ENCODE data around the gene SLC34A3.
"Not testable (repeated sequence)": the region's sequence is repeated elsewhere in the genome, so short reads cannot be mapped to it uniquely, and the experiment has no call there.

SLC34A3 gene

GRCh38 chr9:137231372-137232039 is 805 bp downstream of the SLC34A3 start:
- DNase-seq = no peak

DNA sequence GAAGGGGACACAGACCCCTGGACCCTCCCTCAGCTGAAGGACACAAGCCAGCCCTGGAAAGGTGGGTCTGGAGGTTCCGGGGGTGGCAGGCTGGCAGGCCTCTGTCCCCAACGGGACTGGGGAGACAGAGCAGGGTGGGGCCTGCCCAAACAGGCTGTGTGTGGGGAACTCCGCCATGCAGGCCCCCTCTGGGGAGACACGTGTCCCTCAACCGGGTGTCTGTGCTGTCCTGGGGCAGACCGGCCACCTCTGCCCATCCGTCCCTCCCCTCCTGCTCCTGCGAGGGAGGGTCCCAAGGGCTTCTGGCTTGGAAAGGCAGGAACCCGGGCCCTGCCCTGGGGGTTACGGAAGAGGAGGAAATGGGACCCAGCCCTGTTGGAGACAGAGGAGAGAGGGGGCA is 1.4 kb downstream of the SLC34A3 start:
- no peak for DNase-seq

- no peak for DNase-seq
These were observed 1.8 kb downstream of the SLC34A3 start for GRCh38 chr9:137232510-137232909.

GRCh38 chr9:137233143-137233980 is 2.7 kb downstream of the SLC34A3 start:
- DNase-seq = no peak

GRCh38 chr9:137234055-137234697 is 3.5 kb downstream of the SLC34A3 start:
- no peak for DNase-seq

DNA sequence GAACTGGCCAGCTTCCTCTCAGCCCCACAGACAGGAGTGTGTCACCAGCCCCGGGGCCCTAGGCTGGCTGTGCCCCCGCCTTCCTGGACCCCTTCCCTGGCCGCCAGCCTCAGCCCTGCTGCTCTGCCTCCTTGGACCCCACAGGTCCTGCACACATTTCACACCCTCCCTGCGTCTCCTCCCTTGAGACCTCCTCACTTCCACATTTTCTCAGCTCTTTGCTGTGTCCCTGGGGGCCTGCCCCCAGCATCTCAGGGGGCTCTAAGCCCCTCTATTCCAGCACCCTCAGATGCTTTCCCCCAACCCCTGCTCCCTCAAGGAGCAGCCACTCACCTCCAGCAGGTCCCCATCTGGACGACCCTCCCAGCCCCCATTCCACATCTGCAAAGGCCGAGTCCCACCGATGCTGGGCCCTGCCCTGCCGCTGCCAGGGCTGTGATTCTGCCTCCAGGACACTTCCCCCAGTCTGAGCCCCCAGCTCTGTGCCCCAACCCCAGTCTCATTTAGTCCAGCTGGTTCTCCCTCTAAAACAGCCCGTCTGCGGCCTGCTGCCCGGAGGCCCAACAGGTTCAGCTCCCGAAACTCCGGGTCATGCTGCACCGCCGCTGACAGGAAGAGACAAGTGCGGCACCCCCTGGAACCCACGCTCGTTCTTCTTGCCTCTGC is 4.2 kb downstream of the SLC34A3 start:
- no peak for DNase-seq

GRCh38 chr9:137235424-137236237 is 4.9 kb downstream of the SLC34A3 start:
- DNase-seq = no peak

- no peak for DNase-seq
These were observed 5.7 kb downstream of the SLC34A3 start for GRCh38 chr9:137236238-137236935.

DNA sequence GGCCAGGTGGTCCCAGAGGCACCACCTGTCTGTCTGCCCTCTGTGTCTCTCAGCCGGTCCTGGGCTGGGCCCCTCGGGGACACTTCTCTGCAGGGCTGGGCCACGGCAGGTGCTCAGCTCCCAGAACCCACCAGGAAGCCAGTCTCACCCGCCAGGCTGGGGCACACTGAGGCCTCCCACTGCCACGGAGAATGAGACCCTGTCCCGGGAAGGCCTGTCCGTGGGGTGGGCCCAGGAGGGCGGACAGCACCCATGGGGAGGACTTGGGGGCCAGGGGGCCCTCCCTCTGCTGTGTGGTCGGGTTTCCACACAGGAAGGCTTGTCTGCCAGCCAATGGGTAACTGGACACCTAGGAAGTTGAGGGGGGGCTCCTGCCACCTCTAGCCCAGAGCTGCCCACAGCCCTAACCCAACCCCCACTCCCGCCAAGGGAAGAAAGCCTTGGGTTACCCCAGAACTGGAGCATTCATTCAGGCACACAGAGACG is 6.3 kb downstream of the SLC34A3 start:
- no peak for DNase-seq

DNA sequence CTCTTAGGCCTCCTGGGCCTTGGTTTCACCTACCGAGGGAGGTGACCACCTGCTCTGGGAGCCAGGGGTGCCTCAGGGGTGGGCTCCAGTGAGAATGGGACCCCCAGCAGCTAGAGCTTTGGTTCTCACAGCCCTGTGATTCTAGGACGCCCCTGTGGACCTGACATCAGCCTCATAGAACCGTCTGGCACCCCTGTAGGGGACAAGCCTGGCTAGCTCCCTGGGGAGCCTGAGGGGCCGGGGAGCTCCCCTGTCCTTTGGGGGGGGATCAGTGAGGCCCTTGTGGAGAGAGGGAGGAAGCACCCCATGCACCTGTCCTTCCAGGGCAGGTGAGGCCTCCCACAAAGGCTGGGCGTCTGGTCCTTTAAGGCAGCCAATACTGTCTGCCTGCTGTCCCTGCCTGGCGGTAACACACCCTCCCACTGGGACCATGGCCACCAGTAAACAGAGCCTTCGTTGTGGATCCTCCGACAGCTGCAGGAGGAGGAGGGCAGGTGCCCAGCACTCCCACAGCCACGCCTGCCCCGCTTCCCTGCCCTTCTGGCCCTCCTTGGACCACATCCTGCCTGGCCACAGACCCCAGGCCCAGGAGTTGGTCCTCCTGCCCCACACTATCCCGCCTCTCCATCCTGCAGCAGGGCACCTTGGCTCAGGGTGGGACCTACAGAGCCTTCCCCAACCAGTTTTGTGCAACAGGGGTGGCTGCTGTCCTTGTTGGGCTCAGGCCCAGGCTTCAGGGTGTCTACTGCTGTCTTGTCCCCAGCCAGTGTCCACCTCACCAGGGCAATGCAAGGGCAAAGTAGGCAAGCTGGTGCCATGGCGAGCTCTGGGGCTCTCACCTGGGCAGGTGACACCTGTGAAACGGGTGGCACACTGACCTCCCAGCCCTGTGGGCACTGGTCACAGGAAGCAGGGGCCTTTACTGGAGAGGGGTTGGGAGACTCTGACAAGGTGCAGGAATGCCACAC is 7.3 kb downstream of the SLC34A3 start:
- DNase-seq = no peak

DNA sequence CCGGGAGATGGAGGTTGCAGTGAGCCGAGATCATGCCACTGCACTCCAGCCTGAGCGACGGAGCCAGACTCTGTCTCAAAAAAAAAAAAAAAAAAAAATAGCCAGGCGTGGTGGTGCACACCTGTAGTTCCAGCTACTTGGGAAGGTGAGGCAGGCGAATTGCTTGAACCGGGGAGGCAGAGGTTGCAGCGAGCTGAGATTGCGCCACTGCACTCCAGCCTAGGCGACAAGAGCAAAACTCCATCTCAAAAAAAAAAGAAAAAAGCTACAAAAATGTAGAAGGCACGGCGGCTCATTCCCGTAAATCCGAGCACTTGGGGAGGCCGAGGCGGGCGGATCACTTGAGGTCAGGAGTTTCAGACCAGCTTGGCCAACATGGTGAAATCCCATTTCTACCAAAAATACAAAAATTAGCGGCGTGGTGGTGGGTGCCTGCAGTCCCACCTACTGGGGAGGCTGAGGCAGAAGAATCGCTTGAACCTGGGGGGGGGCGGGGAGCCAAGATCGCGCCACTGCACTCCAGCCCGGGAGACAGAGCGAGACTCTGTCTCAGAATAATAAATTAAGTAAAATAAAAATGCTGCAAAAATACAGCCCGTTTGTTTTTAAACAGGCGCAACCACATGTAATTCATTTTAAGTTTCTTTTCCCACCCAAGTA is 9.0 kb downstream of the SLC34A3 start:
- DNase-seq = not testable (repeated sequence)

- no peak for DNase-seq
These were observed 9.7 kb downstream of the SLC34A3 start for GRCh38 chr9:137240318-137240840.

GRCh38 chr9:137240841-137241489 is 10.3 kb downstream of the SLC34A3 start, which contains the start of gene TUBB4B:
TSS of gene TUBB4B (plus strand) at chr9:137241287. CDS start at chr9:137241361, 74 bp downstream.
- DNase-seq = peak; percentile 98

DNA sequence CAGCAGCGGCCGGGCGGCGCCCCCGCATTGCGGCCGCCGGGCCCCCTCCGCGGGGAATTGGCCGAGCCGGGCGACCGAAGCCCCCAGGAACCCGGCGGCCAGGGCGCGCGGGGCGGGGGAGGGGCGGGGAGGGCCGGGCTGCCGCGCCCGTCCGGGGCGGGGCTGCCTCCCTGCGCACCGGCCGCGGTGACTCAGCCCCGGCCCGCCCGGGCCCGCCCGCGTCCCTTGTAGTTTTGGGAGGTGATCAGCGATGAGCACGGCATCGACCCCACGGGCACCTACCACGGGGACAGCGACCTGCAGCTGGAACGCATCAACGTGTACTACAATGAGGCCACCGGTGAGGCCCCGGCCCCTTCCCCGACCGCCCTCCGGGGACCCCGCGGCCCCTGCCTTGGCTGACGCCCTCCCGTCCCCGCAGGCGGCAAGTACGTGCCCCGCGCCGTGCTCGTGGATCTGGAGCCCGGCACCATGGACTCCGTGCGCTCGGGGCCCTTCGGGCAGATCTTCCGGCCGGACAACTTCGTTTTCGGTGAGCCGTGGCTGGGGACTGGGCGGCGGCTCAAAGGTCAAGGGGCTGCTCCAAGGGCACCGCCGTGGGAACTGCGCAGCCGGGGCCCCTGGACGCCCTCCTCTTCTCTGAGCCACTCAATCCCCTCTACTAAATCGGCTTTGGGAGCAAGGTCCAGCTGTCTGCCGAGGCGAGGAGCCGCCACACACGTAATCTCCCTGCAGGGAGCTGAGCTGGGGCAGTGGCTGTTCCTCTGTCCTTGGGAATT is 11.0 kb downstream of the SLC34A3 start:
- DNase-seq = no peak

DNA sequence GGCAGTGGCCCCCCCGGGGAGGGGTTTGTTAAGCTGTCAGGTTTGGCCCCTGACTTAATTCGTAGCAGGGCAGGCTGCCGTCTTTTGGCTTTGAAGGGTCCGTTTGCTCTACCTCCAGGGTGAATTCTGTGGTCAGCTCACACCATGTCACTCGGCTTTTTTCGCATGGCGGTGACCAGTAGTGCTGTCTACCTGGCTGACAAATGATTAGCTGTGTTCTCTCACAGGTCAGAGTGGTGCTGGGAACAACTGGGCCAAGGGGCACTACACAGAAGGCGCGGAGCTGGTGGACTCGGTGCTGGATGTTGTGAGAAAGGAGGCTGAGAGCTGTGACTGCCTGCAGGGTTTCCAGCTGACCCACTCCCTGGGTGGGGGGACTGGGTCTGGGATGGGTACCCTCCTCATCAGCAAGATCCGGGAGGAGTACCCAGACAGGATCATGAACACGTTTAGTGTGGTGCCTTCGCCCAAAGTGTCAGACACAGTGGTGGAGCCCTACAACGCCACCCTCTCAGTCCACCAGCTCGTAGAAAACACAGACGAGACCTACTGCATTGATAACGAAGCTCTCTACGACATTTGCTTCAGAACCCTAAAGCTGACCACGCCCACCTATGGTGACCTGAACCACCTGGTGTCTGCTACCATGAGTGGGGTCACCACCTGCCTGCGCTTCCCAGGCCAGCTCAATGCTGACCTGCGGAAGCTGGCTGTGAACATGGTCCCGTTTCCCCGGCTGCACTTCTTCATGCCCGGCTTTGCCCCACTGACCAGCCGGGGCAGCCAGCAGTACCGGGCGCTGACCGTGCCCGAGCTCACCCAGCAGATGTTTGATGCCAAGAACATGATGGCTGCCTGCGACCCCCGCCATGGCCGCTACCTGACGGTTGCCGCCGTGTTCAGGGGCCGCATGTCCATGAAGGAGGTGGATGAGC is 11.8 kb downstream of the SLC34A3 start:
- DNase-seq = no peak

DNA sequence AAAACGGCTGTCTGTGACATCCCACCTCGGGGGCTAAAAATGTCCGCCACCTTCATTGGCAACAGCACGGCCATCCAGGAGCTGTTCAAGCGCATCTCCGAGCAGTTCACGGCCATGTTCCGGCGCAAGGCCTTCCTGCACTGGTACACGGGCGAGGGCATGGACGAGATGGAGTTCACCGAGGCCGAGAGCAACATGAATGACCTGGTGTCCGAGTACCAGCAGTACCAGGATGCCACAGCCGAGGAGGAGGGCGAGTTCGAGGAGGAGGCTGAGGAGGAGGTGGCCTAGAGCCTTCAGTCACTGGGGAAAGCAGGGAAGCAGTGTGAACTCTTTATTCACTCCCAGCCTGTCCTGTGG is 12.5 kb downstream of the SLC34A3 start:
- DNase-seq = not testable (repeated sequence)
